Loucy (cell line): ENCODE results near the gene OIT3.
"Not testable (repeated sequence)": the region's sequence is repeated elsewhere in the genome, so short reads cannot be mapped to it uniquely, and the experiment has no call there.

Source experiments
- H2AFZ ChIP-seq: fragments of 200-600 bp; sonication (generic); 2 replicates; pipeline ENCODE4 v1.6.0; 2016; ENCODE audit warnings: antibody characterized with exemption, mild to moderate bottlenecking, low read length, moderate library complexity
- H3F3A ChIP-seq: fragments of 200-600 bp; 2 replicates; pipeline ENCODE4 v1.6.0; 2016; ENCODE audit warnings: antibody characterized with exemption, low read depth, mild to moderate bottlenecking
- H3K27me3 ChIP-seq: fragments of 200-600 bp; sonication (generic); 2 replicates; pipeline ENCODE4 v1.6.1; 2014; ENCODE audit warnings: low read length, mild to moderate bottlenecking; ENCODE audit not compliant: insufficient read depth, poor library complexity, severe bottlenecking
- H3K36me3 ChIP-seq: fragments of 200-600 bp; sonication (generic); 2 replicates; pipeline ENCODE4 v1.6.1; 2016; ENCODE audit warnings: low read length; ENCODE audit not compliant: insufficient read depth
- H3K4me1 ChIP-seq: fragments of 200-600 bp; sonication (generic); 2 replicates; pipeline ENCODE4 v1.5.1; 2014; ENCODE audit warnings: low read length, mild to moderate bottlenecking; ENCODE audit not compliant: insufficient read depth, poor library complexity, severe bottlenecking
- H3K4me2 ChIP-seq: fragments of 200-600 bp; sonication (generic); 2 replicates; pipeline ENCODE4 v1.6.0; 2014; ENCODE audit warnings: antibody characterized with exemption, low read length, low read depth, mild to moderate bottlenecking; ENCODE audit not compliant: poor library complexity, severe bottlenecking
- H3K4me3 ChIP-seq: fragments of 200-600 bp; sonication (generic); 2 replicates; pipeline ENCODE4 v1.5.1; 2014; ENCODE audit warnings: low read length, mild to moderate bottlenecking, mixed read lengths; ENCODE audit not compliant: poor library complexity, severe bottlenecking
- H3K79me2 ChIP-seq: fragments of 200-600 bp; sonication (generic); 2 replicates; pipeline ENCODE4 v1.6.1; 2014; ENCODE audit warnings: low read length; ENCODE audit not compliant: insufficient read depth
- H3K9ac ChIP-seq: fragments of 200-600 bp; sonication (generic); 2 replicates; pipeline ENCODE4 v1.6.0; 2014; ENCODE audit warnings: mild to moderate bottlenecking, low read depth, low read length, moderate library complexity; ENCODE audit not compliant: poor library complexity, severe bottlenecking
- H3K9me2 ChIP-seq: fragments of 200-600 bp; sonication (generic); replicated peaks from 2 replicates; pipeline ENCODE4 v1.6.1; 2016; ENCODE audit warnings: low read depth, low read length, mixed read lengths
- H3K9me3 ChIP-seq: fragments of 200-600 bp; sonication (generic); 2 replicates; pipeline ENCODE4 v1.6.1; 2014; ENCODE audit warnings: mild to moderate bottlenecking, antibody characterized with exemption, low read length, low read depth; ENCODE audit not compliant: insufficient read depth
- H4K20me1 ChIP-seq: fragments of 200-600 bp; sonication (generic); 2 replicates; pipeline ENCODE4 v1.6.0; 2014; ENCODE audit warnings: antibody characterized with exemption, low read length, mild to moderate bottlenecking; ENCODE audit not compliant: insufficient read depth, poor library complexity, severe bottlenecking
- EZH2phosphoT487 ChIP-seq: fragments of 200-600 bp; IDR thresholded peaks from 2 replicates; pipeline ENCODE4 v1.6.1; 2018; ENCODE audit warnings: antibody characterized with exemption, mild to moderate bottlenecking, moderate library complexity, borderline replicate concordance
- TF ChIP-seq, protein P1 (sequence below): fragments of 200-600 bp; sonication (generic); conservative IDR thresholded peaks from 2 replicates; pipeline ENCODE4 v1.5.1; 2014; ENCODE audit warnings: mild to moderate bottlenecking, antibody characterized with exemption, low read length

OIT3 gene

DNA sequence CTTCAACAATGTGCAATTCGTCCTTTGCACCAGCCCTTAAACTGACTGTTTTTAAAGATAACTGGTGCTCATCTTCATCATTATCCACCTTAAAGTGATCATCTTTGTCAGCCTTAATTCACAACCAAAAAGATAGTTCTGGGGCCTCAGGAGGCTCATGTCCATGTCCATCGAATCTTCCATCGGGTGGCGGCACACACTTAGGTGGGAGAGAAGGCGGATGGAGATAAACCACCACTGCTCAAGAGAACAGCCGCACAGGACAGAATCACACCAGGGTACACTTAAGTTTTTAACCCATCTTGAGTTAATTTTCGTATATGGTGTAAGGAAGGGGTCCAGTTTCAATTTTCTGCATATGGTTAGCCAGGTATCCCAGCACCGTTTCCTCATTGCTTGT, 24.8 kb downstream of the OIT3 start:
- Histone ChIP-seq H3K36me3 (no peaks in the 10 kb centered on the region), H3F3A (no peaks in the 10 kb centered on the region), H3K9ac (no peak overlapping the region), H3K4me1 (no peaks in the 10 kb centered on the region), H3K9me3 (0 out of 2 replicates have a peak, but pooled peaks cover 5% of the 10 kb centered on the region), H2AFZ (no peak overlapping the region), H3K9me2 (no peaks in the 10 kb centered on the region), H3K79me2 (no peaks in the 10 kb centered on the region), H3K4me3 (no peak overlapping the region), H4K20me1 (no peaks in the 10 kb centered on the region), H3K4me2 (no peak overlapping the region), H3K27me3 (no peaks in the 10 kb centered on the region)
- TF ChIP-seq EZH2phosphoT487, result no peak
- TF ChIP-seq, protein P1, sequence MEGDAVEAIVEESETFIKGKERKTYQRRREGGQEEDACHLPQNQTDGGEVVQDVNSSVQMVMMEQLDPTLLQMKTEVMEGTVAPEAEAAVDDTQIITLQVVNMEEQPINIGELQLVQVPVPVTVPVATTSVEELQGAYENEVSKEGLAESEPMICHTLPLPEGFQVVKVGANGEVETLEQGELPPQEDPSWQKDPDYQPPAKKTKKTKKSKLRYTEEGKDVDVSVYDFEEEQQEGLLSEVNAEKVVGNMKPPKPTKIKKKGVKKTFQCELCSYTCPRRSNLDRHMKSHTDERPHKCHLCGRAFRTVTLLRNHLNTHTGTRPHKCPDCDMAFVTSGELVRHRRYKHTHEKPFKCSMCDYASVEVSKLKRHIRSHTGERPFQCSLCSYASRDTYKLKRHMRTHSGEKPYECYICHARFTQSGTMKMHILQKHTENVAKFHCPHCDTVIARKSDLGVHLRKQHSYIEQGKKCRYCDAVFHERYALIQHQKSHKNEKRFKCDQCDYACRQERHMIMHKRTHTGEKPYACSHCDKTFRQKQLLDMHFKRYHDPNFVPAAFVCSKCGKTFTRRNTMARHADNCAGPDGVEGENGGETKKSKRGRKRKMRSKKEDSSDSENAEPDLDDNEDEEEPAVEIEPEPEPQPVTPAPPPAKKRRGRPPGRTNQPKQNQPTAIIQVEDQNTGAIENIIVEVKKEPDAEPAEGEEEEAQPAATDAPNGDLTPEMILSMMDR, result no peak

- not testable (repeated sequence) for H3K27me3 ChIP-seq, H3F3A ChIP-seq, H3K4me3 ChIP-seq, H3K4me1 ChIP-seq, H3K9me2 ChIP-seq, H3K79me2 ChIP-seq, H3K4me2 ChIP-seq, H3K9ac ChIP-seq, H2AFZ ChIP-seq, H3K36me3 ChIP-seq, H4K20me1 ChIP-seq, H3K9me3 ChIP-seq
Observed at GRCh38 chr10:72921147-72921683, 27.7 kb downstream of the OIT3 start.

DNA sequence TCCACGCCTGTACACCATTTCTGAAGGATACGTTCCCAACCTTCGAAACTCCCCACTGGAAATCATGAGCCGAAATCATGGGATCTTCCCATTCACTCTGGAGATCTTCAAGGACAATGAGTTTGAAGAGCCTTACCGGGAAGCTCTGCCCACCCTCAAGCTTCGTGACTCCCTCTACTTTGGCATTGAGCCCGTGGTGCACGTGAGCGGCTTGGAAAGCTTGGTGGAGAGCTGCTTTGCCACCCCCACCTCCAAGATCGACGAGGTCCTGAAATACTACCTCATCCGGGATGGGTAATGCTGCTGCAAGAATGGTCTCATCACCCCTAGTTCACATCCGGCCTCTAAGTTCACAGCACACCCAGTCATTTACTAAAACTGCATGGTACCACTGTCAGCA, 30.8 kb downstream of the OIT3 start:
- H3K4me1 ChIP-seq, result no peaks in the 10 kb centered on the region
- H3F3A ChIP-seq, result no peaks in the 10 kb centered on the region
- no peaks in the 10 kb centered on the region for H3K36me3 ChIP-seq
- H3K4me3 ChIP-seq, result no peak overlapping the region
- no peaks in the 10 kb centered on the region for H4K20me1 ChIP-seq
- no peak overlapping the region for H3K4me2 ChIP-seq
- H3K9me3 ChIP-seq, result 0 out of 2 replicates have a peak, but pooled peaks cover 5% of the 10 kb centered on the region
- H3K9ac ChIP-seq, result no peak overlapping the region
- no peaks in the 10 kb centered on the region for H3K79me2 ChIP-seq
- no peaks in the 10 kb centered on the region for H3K9me2 ChIP-seq
- no peak for TF ChIP-seq EZH2phosphoT487
- TF ChIP-seq, protein P1, result no peak
- H2AFZ ChIP-seq, result no peak overlapping the region
- no peaks in the 10 kb centered on the region for H3K27me3 ChIP-seq

DNA sequence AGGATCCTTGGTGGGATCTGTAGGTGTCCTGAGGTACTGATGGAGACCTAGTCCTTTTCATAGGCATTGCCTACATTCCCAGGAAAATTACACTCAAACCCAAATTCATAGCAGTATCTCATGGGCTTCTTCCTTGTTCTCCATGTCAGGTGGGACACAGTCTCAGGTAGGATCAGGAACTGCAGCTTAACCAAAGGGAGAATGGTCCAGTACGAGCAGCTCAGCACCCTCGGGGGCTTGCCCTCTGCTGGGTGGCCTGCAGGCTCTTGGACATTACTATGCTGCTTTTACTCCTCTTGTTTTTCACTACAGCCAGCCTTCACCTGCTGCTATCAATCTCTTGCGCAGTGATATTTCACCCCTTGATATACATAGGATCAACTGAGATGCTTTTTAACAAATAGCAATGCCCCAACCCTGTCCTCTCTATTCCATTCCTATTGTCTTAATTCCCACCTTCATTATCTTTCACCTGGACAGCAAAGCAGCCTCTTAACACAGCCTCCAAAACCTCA, 32.5 kb downstream of the OIT3 start:
- Histone ChIP-seq H3K9ac (no peak overlapping the region), H3K4me1 (no peaks in the 10 kb centered on the region), H3K4me3 (no peak overlapping the region), H2AFZ (no peak overlapping the region), H3K4me2 (no peak overlapping the region), H3K9me3 (0 out of 2 replicates have a peak, but pooled peaks cover 3% of the 10 kb centered on the region), H3K27me3 (no peaks in the 10 kb centered on the region), H3K79me2 (no peaks in the 10 kb centered on the region), H4K20me1 (no peaks in the 10 kb centered on the region), H3K36me3 (no peaks in the 10 kb centered on the region), H3F3A (no peaks in the 10 kb centered on the region), H3K9me2 (no peaks in the 10 kb centered on the region)
- no peak for TF ChIP-seq EZH2phosphoT487
- TF ChIP-seq, protein P1, result no peak
